Activated CD4-positive, alpha-beta memory T cell treated with anti-CD3 and anti-CD28 coated beads for 36 hours (primary cell): Measurements from ENCODE around the gene FES. TPM values are rescaled to one million over a fixed set of nuclear protein-coding genes. Genes with fewer than 3 reads are reported as not detected.

Experiments
- CTCF ChIA-PET: fragments of 350-600 bp; sonication (Branson Sonifier 250); formaldehyde crosslinking; loops from one replicate; lab custom pipeline; 2021; ENCODE audit warnings: antibody characterized with exemption, inconsistent platforms; lab: Charles Lee
- POLR2A ChIA-PET: fragments of 350-600 bp; sonication (Branson Sonifier 250); formaldehyde crosslinking; loops from one replicate; lab custom pipeline; 2021; ENCODE audit warnings: antibody characterized with exemption; lab: Charles Lee
- DNase-seq: peaks from one replicate; pipeline ENCODE4 v3.0.0-alpha.2; 2020
- H3K27ac Mint-ChIP-seq: one replicate; pipeline ENCODE4 v1.8.0; 2021; ENCODE audit warnings: mixed read lengths
- H3K27me3 Mint-ChIP-seq: one replicate; pipeline ENCODE4 v1.8.0; 2021; ENCODE audit warnings: mixed read lengths
- H3K36me3 Mint-ChIP-seq: one replicate; pipeline ENCODE4 v1.8.0; 2021; ENCODE audit warnings: mixed read lengths
- H3K4me1 Mint-ChIP-seq: one replicate; pipeline ENCODE4 v1.8.0; 2021; ENCODE audit warnings: low read depth, mixed read lengths
- H3K4me3 Mint-ChIP-seq: one replicate; pipeline ENCODE4 v1.8.0; 2021; ENCODE audit warnings: mild to moderate bottlenecking, mixed read lengths
- H3K9me3 Mint-ChIP-seq: one replicate; pipeline ENCODE4 v1.8.0; 2021; ENCODE audit warnings: mixed read lengths
- intact Hi-C: fragments of 100-400 bp; cut with micrococcal nuclease; formaldehyde crosslinking; loops from one replicate; pipeline ENCODE4 v1.15.1; 2023
- total RNA-seq, 2 experiments: library from RNA; stranded (reverse); gene quantifications; one replicate each; pipeline ENCODE4 v1.2.3, GENCODE V29; 2021

FES gene
- total RNA-seq, 2 experiments from 2014 or later, result 18.0 to 21.1 TPM

- H3K27ac Mint-ChIP-seq, result peak overlapping the region; percentile 74
- no peaks in the 10 kb centered on the region for H3K9me3 Mint-ChIP-seq
- H3K4me1 Mint-ChIP-seq, result peaks cover 20% of the 10 kb centered on the region
- peaks cover 6% of the 10 kb centered on the region for H3K27me3 Mint-ChIP-seq
- intact Hi-C loops, result loop anchor here (5.0 to 10.0 kb wide), 2 partner anchors 168 to 560 kb away; partner anchors contain the start of gene BLM
- H3K4me3 Mint-ChIP-seq, result peak overlapping the region; percentile 20
- DNase-seq, result no peak
- POLR2A ChIA-PET, result interaction anchor here (0.7 to 2.9 kb wide), 5 partner anchors 11 to 237 kb away, joined by 3 to 14 read pairs (median 4); partner anchors contain the start of gene BLM
- CTCF ChIA-PET, result interaction anchor here (0.7 to 4.4 kb wide), 43 partner anchors 9 to 592 kb away, joined by 3 to 65 read pairs (median 6); partner anchors contain the start of genes BLM, HDDC3, MAN2A2 and UNC45A
- H3K36me3 Mint-ChIP-seq, result peaks cover 13% of the 10 kb centered on the region
These were observed 571 bp downstream of the FES start for GRCh38 chr15:90884719-90885431.

GRCh38 chr15:90885432-90886290 is 1.4 kb downstream of the FES start:
- CTCF ChIA-PET, result interaction anchor here (0.6 to 4.4 kb wide), 68 partner anchors 9 to 593 kb away, joined by 3 to 65 read pairs (median 4); partner anchors contain the start of genes BLM, HDDC3, MAN2A2 and UNC45A
- intact Hi-C loops, result loop anchor here (1.0 to 10.0 kb wide), 3 partner anchors 168 to 561 kb away; partner anchors contain the start of gene BLM
- POLR2A ChIA-PET, result interaction anchor here (0.7 to 2.9 kb wide), 6 partner anchors 12 to 238 kb away, joined by 3 to 14 read pairs (median 4); partner anchors contain the start of gene BLM

GRCh38 chr15:90886291-90886614 is 1.9 kb downstream of the FES start:
- intact Hi-C loops, result loop anchor here (1.0 to 10.0 kb wide), 3 partner anchors 169 to 561 kb away; partner anchors contain the start of gene BLM
- peaks cover 9% of the 10 kb centered on the region for H3K36me3 Mint-ChIP-seq
- no peak for DNase-seq
- no peaks in the 10 kb centered on the region for H3K9me3 Mint-ChIP-seq
- H3K4me1 Mint-ChIP-seq, result peaks cover 20% of the 10 kb centered on the region
- peak overlapping the region; percentile 26 for H3K4me3 Mint-ChIP-seq
- ChIA-PET POLR2A (interaction anchor here (1.1 to 2.9 kb wide), 4 partner anchors 12 to 169 kb away, joined by 3 to 14 read pairs (median 4); partner anchors contain the start of gene BLM), CTCF (interaction anchor here (0.6 to 4.4 kb wide), 62 partner anchors 9 to 566 kb away, joined by 3 to 65 read pairs (median 5); partner anchors contain the start of genes BLM, HDDC3, MAN2A2 and UNC45A)
- H3K27me3 Mint-ChIP-seq, result peaks cover 6% of the 10 kb centered on the region
- no peak overlapping the region for H3K27ac Mint-ChIP-seq

More at GRCh38 chr15:90885432-90886290, 1.4 kb downstream of the FES start:
- H3K27me3 Mint-ChIP-seq, result peaks cover 6% of the 10 kb centered on the region
- H3K4me1 Mint-ChIP-seq, result peaks cover 20% of the 10 kb centered on the region
- H3K36me3 Mint-ChIP-seq, result peaks cover 9% of the 10 kb centered on the region
- DNase-seq, result peak; percentile 86
- no peaks in the 10 kb centered on the region for H3K9me3 Mint-ChIP-seq
- H3K4me3 Mint-ChIP-seq, result peak overlapping the region; percentile 26
- peak overlapping the region; percentile 74 for H3K27ac Mint-ChIP-seq

- no peak overlapping the region for H3K4me3 Mint-ChIP-seq
- intact Hi-C loops, result loop anchor here (5.0 to 10.0 kb wide), 2 partner anchors 170 to 562 kb away; partner anchors contain the start of gene BLM
- DNase-seq, result no peak
- POLR2A ChIA-PET, result interaction anchor here (0.5 kb wide), 2 partner anchors 16 to 167 kb away, joined by 3 read pairs; no protein-coding TSS in a partner anchor
- H3K9me3 Mint-ChIP-seq, result no peaks in the 10 kb centered on the region
- peaks cover 4% of the 10 kb centered on the region for H3K36me3 Mint-ChIP-seq
- peaks cover 20% of the 10 kb centered on the region for H3K4me1 Mint-ChIP-seq
- CTCF ChIA-PET, result interaction anchor here (1.0 to 4.4 kb wide), 18 partner anchors 11 to 567 kb away, joined by 3 to 65 read pairs (median 7); partner anchors contain the start of genes BLM, HDDC3, MAN2A2 and UNC45A
- peaks cover 6% of the 10 kb centered on the region for H3K27me3 Mint-ChIP-seq
- no peak overlapping the region for H3K27ac Mint-ChIP-seq
These were observed 2.8 kb downstream of the FES start for GRCh38 chr15:90887037-90887481.

- peaks cover 6% of the 10 kb centered on the region for H3K27me3 Mint-ChIP-seq
These were observed 5.0 kb downstream of the FES start for GRCh38 chr15:90889313-90889730.

GRCh38 chr15:90889736-90890456 is 5.6 kb downstream of the FES start:
- H3K27me3 Mint-ChIP-seq, result peaks cover 5% of the 10 kb centered on the region
- H3K27ac Mint-ChIP-seq, result no peak overlapping the region
- H3K4me1 Mint-ChIP-seq, result peaks cover 12% of the 10 kb centered on the region

More at GRCh38 chr15:90889313-90889730, 5.0 kb downstream of the FES start:
- H3K9me3 Mint-ChIP-seq, result no peaks in the 10 kb centered on the region
- DNase-seq, result no peak
- H3K4me1 Mint-ChIP-seq, result peaks cover 13% of the 10 kb centered on the region
- peaks cover 4% of the 10 kb centered on the region for H3K36me3 Mint-ChIP-seq
- intact Hi-C loops, result loop anchor here (5.0 to 10.0 kb wide), 2 partner anchors 172 to 565 kb away; partner anchors contain the start of gene BLM
- CTCF ChIA-PET, result interaction anchor here (0.8 to 2.2 kb wide), 2 partner anchors 12 to 241 kb away, joined by 4 to 11 read pairs; no protein-coding TSS in a partner anchor
- POLR2A ChIA-PET, result interaction anchor here (0.5 to 0.6 kb wide), 2 partner anchors 25 to 596 kb away, joined by 3 read pairs; no protein-coding TSS in a partner anchor
- H3K27ac Mint-ChIP-seq, result no peak overlapping the region
- H3K4me3 Mint-ChIP-seq, result no peak overlapping the region

GRCh38 chr15:90890839-90891238 is 6.5 kb downstream of the FES start:
- H3K27ac Mint-ChIP-seq, result no peak overlapping the region
- no peak overlapping the region for H3K4me3 Mint-ChIP-seq
- no peak for DNase-seq
- H3K27me3 Mint-ChIP-seq, result peaks cover 2% of the 10 kb centered on the region
- CTCF ChIA-PET, result interaction anchor here (1.5 kb wide), 1 partner anchor 11 kb away, joined by 8 read pairs; no protein-coding TSS in a partner anchor
- intact Hi-C loops, result no loop called here
- POLR2A ChIA-PET, result no interaction called here
- H3K4me1 Mint-ChIP-seq, result peaks cover 3% of the 10 kb centered on the region
- peaks cover 4% of the 10 kb centered on the region for H3K36me3 Mint-ChIP-seq
- no peaks in the 10 kb centered on the region for H3K9me3 Mint-ChIP-seq

More at GRCh38 chr15:90889736-90890456, 5.6 kb downstream of the FES start:
- ChIA-PET CTCF (interaction anchor here (0.8 to 2.2 kb wide), 3 partner anchors 12 to 242 kb away, joined by 4 to 11 read pairs (median 8); no protein-coding TSS in a partner anchor), POLR2A (interaction anchor here (0.5 kb wide), 1 partner anchor 597 kb away, joined by 3 read pairs; no protein-coding TSS in a partner anchor)
- H3K9me3 Mint-ChIP-seq, result no peaks in the 10 kb centered on the region
- peaks cover 4% of the 10 kb centered on the region for H3K36me3 Mint-ChIP-seq
- H3K4me3 Mint-ChIP-seq, result no peak overlapping the region
- DNase-seq, result no peak
- intact Hi-C loops, result loop anchor here (5.0 to 10.0 kb wide), 2 partner anchors 173 to 565 kb away; partner anchors contain the start of gene BLM

- intact Hi-C loops, result no loop called here
- Mint-ChIP-seq H3K27me3 (peaks cover 2% of the 10 kb centered on the region), H3K27ac (no peak overlapping the region), H3K36me3 (peaks cover 4% of the 10 kb centered on the region), H3K4me1 (no peaks in the 10 kb centered on the region), H3K4me3 (no peak overlapping the region), H3K9me3 (no peaks in the 10 kb centered on the region)
- ChIA-PET POLR2A (no interaction called here), CTCF (interaction anchor here (1.5 kb wide), 1 partner anchor 11 kb away, joined by 8 read pairs; no protein-coding TSS in a partner anchor)
- DNase-seq, result no peak
These were observed 7.1 kb downstream of the FES start for GRCh38 chr15:90891346-90891949.

- Mint-ChIP-seq H3K4me3 (no peak overlapping the region), H3K27ac (no peak overlapping the region), H3K36me3 (peaks cover 4% of the 10 kb centered on the region), H3K9me3 (no peaks in the 10 kb centered on the region), H3K4me1 (no peaks in the 10 kb centered on the region), H3K27me3 (peaks cover 2% of the 10 kb centered on the region)
- intact Hi-C loops, result no loop called here
- ChIA-PET CTCF (no interaction called here), POLR2A (no interaction called here)
- DNase-seq, result no peak
These were observed 7.7 kb downstream of the FES start for GRCh38 chr15:90892023-90892422.
